NK-92 (cell line): ENCODE measurements around the gene SERGEF.

Experiments used
- DNase-seq: peaks from one replicate; lab custom pipeline; 2025; ENCODE audit not compliant: unreplicated experiment; lab: John Stamatoyannopoulos, UW

The SERGEF gene

DNA sequence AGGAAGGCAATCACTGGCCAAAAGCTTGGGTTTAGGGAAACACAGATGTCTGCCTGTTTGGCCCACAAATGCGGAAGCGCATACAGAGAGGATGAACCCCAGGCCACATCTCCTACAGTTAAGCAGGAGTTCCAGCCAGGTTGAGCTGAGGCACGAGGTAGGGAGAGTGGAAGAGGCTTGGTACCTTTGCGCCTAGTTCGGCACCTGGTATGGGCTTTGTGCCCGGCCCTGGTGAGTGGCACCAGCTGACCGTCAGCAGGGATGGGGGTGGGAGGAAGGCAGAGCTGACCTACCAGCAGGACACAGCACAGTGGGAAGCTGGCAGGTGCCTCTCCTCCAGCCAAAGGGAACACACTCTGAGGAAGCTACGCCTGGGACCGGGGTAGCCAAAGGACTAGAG is 220.7 kb downstream of the SERGEF start:
- DNase-seq, result no peak

DNA sequence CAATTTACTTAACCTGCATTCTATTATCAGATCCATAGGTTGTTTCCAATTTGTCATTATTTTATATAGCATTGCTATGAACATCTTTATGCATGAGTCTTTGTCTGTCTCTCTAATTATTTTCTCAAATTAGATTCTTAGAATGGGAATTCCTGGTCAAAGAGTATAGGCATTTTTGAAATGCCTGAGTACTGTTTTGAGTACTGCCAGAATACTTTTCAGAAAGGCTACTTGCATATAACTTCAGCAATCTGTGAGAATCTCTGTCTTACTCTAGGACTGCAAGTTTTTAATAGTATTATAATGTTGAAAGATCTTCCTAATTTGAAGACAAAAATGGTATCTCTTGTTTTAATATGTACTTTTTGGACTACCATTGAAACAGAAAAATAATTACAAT is 221.7 kb downstream of the SERGEF start:
- DNase-seq, result no peak

DNA sequence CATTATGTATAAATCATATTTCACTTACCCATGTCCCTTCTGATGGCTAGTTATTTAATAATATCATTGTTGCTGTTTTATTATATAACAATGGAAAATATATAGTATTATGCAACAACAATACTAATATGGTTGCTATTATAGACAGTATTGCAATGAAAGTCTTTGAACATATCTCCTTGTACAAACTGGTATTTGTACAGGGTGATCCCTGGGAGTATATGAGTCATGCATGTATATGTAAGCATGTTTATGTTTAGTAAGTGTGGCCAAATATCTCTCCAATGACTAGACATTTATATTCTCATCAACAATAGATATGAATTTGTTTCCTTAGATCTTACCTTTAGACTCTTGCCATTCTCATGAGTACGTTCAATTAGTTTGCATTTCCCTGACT is 222.4 kb downstream of the SERGEF start:
- DNase-seq, result no peak

DNA sequence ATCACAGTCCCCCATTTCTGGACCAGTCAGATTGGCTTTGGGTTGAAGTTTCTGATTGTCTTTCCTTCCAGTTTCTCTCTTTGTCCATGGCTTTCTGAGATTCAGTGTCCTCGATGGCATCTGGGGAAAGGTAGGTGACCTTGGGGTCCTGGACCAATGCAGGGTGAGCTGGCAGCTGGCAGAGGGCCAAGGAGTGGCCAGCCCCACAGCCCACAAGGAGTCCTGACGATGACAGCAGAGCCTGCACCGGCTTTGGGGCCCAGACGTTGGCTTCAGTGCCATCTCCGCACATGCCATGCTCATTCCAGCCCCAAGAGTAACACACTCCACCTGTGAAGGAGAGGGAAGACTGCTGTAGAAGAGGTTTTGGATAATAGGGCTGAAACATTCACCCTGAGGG is 224.8 kb downstream of the SERGEF start:
- DNase-seq, result no peak

DNA sequence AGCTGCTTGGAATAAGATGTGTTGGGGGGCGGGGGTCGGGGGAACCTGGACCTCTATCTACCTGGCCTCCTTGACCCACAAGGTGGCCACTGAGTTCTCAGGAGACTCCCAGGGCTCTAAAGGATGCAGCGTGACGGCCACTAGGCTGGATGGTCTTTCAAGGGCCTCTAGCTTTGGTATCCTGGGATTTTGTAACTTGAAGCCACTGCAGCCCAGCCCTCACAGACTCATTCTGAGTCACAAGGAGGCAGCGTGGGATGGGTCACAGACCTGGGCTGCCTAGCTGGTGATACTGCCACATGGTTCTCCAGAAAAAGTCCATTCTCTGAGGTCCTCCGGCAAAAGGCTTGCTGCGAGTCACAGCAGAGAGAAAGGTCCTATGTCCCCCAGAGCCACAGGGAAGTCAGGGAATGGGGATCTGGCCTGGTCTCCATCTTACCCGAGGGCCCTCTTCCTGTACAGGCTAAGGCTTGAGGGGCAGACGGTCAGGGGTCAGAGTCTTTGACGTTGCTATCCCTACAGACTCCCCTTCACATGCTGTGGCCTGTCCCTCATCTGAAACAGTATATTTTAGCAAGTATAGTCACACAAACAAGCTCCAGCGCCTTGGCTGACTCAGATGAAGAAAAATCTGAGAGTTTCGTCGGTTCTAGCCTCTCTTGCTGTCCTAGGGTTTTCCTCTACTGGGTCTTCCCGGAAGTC is 225.9 kb downstream of the SERGEF start:
- DNase-seq, result no peak

DNA sequence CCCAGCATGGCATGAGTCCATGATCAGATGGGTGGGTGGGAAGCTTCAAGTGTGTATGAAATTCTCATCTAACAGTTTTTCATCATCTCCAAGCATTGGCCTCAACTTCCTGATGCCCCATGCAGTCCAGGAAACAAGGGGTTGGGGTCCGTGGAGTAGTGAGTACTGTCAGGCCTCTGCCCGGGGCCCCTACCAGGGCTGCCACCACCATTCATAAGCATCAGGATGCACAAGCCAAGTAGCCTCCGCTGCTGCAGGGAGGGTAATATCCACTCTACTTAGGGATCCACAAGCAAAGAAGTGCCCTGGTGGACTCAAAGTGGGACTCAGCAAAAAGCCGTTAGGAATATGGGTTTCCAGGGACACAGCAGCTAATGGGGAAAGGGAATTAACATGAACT is 229.0 kb downstream of the SERGEF start:
- DNase-seq, result no peak

DNA sequence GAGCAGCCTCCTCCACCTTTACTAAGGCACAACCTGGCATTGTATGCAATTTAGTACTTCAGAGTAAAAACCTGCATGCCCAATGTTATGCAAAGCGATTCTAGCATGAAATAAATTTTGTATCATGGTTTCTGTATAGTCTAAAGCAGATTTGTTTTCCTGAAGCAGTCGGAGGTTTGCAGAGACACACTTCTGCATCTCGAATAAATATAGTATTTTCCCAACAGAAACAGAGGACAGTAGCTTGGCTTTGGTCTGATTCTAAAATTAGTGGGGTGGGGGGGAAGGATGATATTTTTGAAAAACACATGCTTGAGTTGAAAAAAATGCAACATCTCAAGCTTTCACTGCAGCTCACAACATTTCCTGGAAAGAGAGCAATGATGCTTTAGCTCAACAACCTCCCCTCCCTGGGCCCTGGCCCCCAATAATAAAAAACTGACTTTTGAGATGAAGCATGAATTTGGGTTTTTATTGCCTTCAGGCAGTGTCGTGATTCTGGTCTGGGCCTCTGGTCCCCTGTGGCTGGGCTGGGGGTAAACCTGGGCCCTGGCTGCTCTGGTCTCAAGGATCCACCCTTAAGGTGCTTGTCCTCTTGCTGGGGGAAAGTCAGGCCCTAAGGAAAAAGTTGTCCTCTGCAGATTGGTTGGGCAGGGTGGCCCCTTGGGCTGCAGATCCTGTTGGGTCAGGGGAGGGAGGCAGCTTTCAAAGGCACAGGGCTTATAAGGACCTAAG is 230.1 kb downstream of the SERGEF start:
- DNase-seq, result no peak

DNA sequence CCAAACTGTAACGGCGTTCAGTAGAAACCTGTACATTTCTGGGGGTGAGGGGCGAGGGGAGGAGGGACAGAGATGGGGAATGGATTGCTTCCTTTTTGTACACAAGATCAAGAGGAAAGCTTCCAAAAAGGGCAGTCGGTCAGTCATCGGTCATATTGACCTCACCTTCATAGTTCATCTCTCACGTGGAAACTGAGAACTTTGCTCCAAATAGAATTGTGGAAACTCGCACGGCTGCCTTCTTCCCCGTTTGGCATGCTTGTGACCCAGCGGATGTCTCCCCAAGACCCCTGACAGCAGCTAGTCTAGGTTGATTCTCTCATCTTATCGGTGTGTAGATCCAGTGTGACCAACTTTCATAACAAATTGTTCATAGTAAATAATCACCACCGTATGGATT is 230.7 kb downstream of the SERGEF start:
- no peak for DNase-seq

DNA sequence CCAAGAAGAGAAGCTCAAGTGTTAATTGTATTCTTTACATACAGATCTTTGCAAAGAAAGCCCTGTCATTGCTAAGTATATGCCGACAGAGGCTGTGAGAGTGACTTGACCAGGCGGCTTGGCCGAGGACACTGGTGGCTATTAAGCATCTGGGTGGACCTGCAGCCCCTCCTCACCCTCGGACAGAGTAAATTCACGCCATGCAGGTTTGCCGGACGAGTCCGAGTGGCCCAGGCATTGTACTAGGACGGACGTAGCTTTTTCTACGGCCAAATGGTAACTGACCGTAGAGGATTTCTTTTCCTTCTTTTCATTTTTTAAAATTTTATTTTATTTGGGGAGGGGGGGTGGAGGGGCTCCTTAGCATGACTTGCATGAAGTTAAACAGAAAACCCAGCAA is 231.2 kb downstream of the SERGEF start:
- no peak for DNase-seq

DNA sequence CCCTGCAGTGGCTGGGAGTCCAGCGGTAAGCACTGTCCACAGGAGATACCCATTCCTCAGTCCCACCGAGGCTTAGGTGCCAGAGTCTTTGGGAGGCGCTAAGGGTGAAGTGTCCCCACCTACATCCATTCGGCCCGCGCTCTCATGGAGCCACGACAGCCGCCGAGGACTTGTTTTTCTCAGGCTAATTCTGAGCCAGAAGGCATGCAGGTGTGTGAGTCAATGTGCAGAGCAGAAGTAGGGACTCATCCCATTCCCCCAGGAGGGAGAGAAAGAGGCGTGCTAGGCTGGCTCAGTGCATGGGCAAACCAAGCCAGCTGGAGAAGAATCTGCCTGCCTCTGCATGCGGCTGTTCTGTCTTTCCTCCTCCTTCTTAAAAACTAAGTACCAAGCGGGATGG is 231.6 kb downstream of the SERGEF start:
- DNase-seq, result no peak

DNA sequence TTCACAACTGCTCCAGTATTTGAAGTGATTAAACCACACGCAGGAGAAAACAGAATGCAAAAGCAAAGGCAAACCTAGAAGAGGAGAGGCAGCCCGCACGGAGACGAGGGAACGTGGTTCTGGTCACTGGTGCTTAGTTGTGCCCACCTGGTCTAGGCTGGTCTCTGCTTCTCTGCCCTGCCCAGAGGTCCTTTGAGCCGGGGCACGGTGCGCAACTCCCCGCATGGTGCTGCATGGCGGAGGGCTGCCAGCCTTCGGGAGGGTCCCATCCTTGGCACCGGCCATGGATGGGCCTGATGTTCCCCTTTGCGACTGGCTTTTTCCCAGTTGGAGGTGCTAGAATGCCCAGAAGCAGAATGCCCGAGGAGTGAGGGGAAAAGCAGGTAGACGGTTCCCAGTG is 232.2 kb downstream of the SERGEF start:
- no peak for DNase-seq

DNA sequence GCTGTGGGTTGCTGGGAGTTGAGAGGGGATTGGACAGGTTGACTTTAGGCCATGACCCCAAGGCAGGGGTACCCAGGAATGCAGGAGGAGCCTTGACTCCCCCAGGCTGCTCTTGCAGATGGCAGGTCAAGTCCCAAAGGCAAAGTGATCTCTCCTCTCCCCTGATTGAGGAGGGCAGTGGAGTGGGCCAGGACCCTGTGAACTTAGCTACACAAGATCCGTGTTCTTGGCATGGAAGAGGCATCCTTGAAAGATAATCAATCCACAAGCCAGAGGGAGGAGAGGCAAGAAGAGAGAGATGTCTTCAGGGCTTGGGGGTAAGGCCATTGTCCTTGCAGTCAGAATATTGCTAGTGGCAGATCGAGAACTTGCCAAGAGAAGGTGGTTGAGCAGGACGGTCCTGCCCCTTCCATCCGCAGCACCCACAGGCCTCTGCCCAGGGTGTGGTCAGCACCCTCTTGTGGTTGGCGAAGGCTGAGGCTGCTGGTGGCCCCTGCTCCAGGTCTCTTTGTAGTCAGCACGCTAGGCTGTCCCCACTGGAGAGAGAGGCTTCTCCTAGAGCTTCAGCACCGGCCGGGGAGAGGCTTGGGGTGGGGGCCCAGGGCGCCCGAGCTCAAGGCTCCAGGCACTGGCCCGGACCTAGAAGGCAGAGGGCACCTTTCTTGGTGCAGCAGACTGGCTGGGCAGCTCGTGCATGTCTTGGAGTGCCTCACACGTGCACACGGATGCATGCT is 232.8 kb downstream of the SERGEF start:
- DNase-seq, result no peak

DNA sequence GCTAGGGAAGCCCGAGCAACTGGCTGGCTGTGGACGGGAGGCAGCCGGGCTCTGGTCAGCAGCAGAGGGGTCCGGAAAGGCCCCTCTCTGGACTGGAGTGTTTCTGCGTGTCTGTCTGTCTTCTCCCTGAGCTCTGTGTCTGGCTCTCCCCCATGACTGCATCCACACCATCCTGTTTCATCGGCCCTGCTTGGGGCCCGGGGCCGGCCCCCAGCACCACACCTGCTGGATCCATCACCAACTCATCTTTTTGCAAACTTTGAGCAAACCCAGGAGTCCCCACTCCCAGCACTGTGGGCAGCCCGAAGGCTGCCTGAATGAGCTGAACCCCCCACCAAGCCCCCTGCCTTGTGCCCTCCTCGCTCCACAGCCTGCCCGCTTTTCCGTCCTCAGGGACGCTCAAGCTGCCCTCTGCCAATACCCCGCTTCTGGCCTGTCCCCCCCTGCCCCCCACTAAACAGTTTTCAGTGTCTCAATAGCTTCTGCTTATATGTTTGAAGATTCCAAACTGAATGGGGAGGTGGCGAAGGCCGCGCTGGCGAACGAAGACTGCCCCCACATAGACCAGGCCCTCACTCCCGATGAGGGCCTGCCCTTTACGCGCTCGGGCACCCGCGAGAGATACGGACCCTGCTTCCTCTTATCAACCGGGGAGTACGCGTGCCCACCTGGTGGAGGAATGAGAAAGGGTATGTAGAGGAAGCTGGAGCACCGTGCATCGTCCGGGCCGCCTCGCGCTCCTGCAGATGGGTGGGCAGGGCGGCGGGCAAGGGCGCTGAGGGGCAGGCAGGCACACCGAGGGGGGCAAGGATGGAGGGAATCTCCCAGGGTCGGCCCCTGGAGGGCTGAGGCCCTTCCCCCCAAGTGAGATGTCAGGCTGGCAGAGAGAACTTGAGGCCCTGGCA is 233.6 kb downstream of the SERGEF start:
- DNase-seq, result no peak

DNA sequence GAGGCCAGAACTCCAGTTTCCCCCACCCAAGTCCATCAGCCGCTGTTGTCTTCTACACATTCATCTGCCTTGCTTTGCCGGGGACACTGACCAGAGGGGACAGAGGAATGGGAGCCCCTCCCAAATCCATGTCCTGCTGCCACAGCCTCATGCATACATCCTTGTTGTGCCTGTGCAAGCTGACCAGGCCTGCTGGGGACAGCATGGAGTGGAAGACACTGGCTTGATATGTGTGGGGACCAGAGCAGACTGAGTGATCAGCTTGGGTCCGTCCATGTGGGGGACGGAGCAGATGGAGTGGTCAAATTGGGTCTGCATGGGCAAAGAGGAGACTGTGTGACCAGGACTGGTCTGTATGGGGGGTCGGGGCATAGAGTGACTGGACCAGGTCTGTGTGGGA is 234.5 kb downstream of the SERGEF start:
- DNase-seq, result no peak

DNA sequence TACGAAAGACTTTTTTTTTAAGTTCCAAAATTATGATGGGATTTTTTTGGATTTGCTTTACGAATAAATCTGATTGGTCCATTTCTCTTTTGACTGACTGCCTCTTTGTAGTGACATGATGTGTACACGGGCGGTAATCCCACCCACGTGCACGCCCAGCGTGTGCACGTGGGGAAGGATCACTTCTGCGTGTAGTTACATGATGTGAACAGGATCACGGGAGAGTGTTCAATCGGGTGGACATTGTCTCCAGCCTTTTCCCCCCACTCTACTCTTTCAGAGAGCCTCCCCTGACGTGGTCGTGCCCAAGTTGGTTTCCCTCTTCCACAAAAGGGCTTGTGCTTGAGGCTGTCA is 235.1 kb downstream of the SERGEF start:
- DNase-seq, result no peak

DNA sequence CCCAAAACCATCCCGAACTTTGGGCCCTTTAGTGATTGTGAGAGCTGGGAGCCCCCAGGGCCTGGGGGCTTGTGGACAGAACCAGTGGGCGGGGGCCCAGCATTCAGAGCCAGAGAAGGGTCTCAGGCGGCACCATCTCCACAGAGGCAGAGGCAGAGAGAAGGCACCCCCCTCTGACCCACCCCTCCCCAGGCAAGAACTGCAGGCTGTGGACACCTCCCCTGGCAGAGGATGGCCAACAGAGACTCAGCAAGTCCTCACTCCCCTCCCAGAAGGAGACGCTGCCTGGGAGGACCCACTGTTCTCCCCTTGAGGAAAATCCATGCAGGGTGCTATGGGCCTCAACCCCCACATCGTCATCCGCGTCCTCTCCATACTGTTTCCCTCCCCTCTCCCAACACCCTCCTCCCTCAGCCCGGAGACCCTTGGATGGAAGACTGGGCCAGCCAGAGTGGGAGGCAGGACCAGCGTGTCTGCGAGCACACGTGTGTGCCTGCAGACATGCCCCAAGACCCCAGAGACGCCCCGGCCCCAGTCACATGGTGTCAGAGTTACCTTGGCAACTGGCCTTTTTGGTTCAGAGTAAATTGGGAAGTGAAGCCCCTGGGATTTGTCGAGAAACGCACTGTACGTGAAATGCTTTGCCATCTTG is 235.6 kb downstream of the SERGEF start:
- no peak for DNase-seq

DNA sequence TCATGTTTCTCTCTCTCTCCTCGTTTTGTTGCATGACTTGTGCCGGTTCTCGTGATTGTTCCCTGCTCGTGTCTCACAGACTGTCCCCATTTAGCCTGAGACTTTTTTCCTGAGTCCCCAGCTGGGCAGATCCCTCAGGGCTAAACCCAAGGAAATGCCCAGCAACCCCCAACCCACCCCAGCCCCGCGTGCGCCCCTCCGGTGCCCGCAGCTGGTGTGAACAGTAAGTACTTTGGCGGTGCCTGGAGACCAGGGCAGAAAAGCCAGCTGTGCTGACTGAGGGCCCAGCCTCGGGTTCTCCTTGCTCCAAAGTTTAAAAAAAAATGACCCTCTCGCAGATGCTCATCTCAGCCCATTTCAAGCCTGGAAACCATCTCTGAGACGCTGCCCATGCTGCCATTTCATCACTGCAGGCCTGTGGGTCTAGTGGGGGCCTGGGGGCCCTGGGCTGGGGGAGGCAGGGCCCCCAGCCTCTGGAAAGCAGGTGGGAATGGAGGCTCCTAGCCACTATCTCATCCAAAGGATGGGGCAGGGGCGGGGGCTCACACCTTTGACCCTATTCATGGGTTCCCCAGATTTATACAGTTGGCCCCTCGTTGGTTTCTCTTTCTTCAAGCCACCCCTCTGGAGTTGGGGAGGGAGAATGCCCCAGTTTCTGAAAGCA is 236.5 kb downstream of the SERGEF start:
- DNase-seq, result no peak

DNA sequence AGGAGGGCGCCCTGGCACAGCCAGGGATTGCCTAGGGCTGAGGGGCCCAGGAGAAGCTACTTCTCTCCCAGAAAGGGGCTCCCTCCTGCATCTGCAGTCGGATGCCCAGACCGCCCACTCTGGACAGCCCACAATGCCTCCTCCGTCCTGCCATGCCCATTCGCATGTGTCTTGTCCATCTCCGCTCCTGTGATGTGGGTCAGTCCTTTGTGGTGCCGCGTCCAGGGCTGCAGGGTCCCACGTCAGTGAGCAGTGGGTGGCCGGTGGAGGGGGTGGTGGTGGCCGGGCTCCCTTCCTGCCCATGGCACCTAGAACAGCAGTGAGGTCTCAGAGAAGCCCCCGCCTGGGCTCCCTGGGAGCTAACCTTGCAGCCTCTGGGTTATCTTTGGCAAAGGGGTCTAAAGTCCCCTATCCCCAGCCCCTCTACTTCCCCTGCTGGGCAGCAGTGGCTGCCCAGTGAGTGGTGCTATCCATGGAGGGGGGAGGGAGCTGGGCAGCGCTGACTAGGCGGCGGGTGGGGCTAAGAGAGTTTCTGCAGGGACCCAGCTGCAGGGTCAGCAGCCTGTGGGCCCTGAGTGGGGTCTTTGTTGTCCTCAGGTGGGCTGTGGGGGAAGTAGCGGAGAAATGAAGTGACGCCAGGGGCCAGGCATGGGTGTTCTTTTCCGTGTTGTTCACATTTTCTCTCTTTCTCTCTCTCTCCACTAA is 237.2 kb downstream of the SERGEF start:
- DNase-seq, result no peak

DNA sequence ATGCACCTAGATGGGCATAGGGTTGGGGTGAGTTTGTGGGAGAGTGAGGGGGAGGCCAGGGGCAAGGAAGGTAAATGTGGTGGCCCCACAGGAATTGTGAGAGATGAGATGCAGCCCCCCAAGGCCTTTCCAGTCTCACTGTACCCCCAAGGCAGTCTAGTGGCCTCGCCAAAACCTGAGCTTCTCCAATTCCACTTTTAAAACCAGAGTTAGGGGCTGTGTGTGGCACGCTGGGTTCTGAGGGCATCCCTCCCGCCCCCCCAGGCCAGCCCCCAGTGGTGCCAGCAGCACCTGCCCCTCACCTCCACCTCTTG is 237.9 kb downstream of the SERGEF start:
- no peak for DNase-seq
